ENCODE results near the gene CRISP3.

DNA sequence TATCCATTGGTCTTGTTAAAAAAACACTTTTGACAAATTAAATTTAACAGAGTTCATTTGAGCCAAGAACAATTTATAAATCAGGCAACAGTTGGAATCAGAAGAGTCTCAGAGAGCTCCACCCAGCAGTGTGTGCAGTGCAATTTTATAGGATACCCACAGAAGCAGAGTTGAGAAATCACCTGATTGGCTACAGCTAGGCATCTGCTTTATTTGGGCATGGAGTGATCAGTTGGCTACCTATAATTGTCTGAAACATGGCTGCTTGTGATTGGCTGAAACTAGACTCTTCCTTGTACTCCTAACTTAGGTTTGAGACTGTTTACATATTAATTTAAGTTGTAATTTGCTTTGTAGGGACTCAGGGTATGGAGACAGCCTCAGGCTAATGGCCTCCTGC is 30.9 kb upstream of the CRISP3 start:
- no peak for TF ChIP-seq ZNF384 (IDR thresholded peaks at IDR 0.05; ENCODE audit: low read depth, low read length)
- TF ChIP-seq, protein P1, sequence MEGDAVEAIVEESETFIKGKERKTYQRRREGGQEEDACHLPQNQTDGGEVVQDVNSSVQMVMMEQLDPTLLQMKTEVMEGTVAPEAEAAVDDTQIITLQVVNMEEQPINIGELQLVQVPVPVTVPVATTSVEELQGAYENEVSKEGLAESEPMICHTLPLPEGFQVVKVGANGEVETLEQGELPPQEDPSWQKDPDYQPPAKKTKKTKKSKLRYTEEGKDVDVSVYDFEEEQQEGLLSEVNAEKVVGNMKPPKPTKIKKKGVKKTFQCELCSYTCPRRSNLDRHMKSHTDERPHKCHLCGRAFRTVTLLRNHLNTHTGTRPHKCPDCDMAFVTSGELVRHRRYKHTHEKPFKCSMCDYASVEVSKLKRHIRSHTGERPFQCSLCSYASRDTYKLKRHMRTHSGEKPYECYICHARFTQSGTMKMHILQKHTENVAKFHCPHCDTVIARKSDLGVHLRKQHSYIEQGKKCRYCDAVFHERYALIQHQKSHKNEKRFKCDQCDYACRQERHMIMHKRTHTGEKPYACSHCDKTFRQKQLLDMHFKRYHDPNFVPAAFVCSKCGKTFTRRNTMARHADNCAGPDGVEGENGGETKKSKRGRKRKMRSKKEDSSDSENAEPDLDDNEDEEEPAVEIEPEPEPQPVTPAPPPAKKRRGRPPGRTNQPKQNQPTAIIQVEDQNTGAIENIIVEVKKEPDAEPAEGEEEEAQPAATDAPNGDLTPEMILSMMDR (IDR thresholded peaks at IDR 0.05 in 2 of 3, conservative IDR thresholded peaks at IDR 0.05 in 1 of 3; ENCODE audit: insufficient read depth in 2 of 3, low read depth in 1 of 3, low read length in 3 of 3): no peak

Measured in K562 (cell line).